B cell (primary cell): ENCODE results near the gene DNM1. TPM values are rescaled to one million over a fixed set of nuclear protein-coding genes. Genes with fewer than 3 reads are reported as not detected.

ENCODE experiments used
- ATAC-seq: fragments of 200-7000 bp; cut with Tn5 transposase; one replicate; pipeline ENCODE4 v1.10.0; 2021; ENCODE audit warnings: low read depth, mild to moderate bottlenecking, moderate number of reproducible peaks, moderate library complexity
- CTCF ChIA-PET: fragments of 350-600 bp; sonication (Branson Sonifier 250); formaldehyde crosslinking; loops from one replicate; lab custom pipeline; 2021; ENCODE audit warnings: antibody characterized with exemption, inconsistent platforms; lab: Charles Lee
- POLR2A ChIA-PET: fragments of 350-600 bp; sonication (Branson Sonifier 250); formaldehyde crosslinking; loops from one replicate; lab custom pipeline; 2021; ENCODE audit warnings: antibody characterized with exemption; lab: Charles Lee
- DNase-seq: peaks from one replicate; pipeline ENCODE4 v3.0.0; 2013
- H2AFZ ChIP-seq: 2 replicates; pipeline ENCODE4 v1.6.1; 2012; ENCODE audit warnings: mild to moderate bottlenecking, low read depth, low read length; ENCODE audit not compliant: insufficient read depth, poor library complexity, severe bottlenecking
- H3K27ac ChIP-seq, 2 donors: 1 replicate in 1 of 2; 2 replicates in 1 of 2; pipeline ENCODE4 v1.5.1; 2012 to 2013; ENCODE audit warnings: low read length in 2 of 2, mild to moderate bottlenecking in 2 of 2, moderate library complexity in 1 of 2
- H3K27me3 ChIP-seq, 4 experiments: fragments of 200-600 bp in 1 of 4; sonication (generic) in 1 of 4; replicated peaks in 1 of 4; 1 replicate in 2 of 4; 2 replicates in 2 of 4; pipeline versions ENCODE4 v1.6.1 to v1.7.0; 2013 to 2016; ENCODE audit warnings: low read length in 3 of 4, mild to moderate bottlenecking in 2 of 4, mixed read lengths in 1 of 4, moderate library complexity in 1 of 4; ENCODE audit not compliant: insufficient read depth in 4 of 4, control insufficient read depth in 3 of 4; ENCODE audit errors: control extremely low read depth in 1 of 4
- H3K36me3 ChIP-seq, 2 experiments: replicated peaks in 1 of 2; 1 replicate in 1 of 2; 2 replicates in 1 of 2; pipeline versions ENCODE4 v1.6.1 to v1.7.1; 2013; ENCODE audit warnings: low read length in 1 of 2; ENCODE audit not compliant: insufficient read depth in 2 of 2, control insufficient read depth in 1 of 2; ENCODE audit errors: control extremely low read depth in 1 of 2, extremely low read depth in 1 of 2
- H3K4me1 ChIP-seq, 2 donors: fragments of 200-600 bp in 1 of 2; sonication (generic) in 1 of 2; 1 replicate in 1 of 2; 2 replicates in 1 of 2; pipeline versions ENCODE4 v1.5.1 to v1.6.1; 2013 to 2017; ENCODE audit warnings: low read length in 2 of 2; ENCODE audit not compliant: control insufficient read depth in 2 of 2, insufficient read depth in 2 of 2
- H3K4me2 ChIP-seq: replicated peaks from 2 replicates; pipeline ENCODE3; 2012; ENCODE audit warnings: mild to moderate bottlenecking, low read depth, low read length; ENCODE audit not compliant: poor library complexity, severe bottlenecking
- H3K4me3 ChIP-seq, 5 experiments: fragments of 200-600 bp in 1 of 5; sonication (generic) in 1 of 5; 1 replicate in 3 of 5; 2 replicates in 2 of 5; pipeline versions ENCODE4 v1.5.1 to v1.7.0; 2011 to 2016; ENCODE audit warnings: low read length in 4 of 5, mild to moderate bottlenecking in 4 of 5, low read depth in 2 of 5, control low read depth in 1 of 5, moderate library complexity in 1 of 5; ENCODE audit not compliant: insufficient read depth in 1 of 5; ENCODE audit errors: control extremely low read depth in 1 of 5, extremely low read depth in 1 of 5
- H3K79me2 ChIP-seq: fragments of 200-600 bp; sonication (generic); one replicate; pipeline ENCODE4 v1.6.0; 2016; ENCODE audit warnings: low read length; ENCODE audit not compliant: control insufficient read depth, insufficient read depth
- H3K9ac ChIP-seq: fragments of 200-600 bp; sonication (generic); 2 replicates; pipeline ENCODE4 v1.6.1; 2017; ENCODE audit warnings: mild to moderate bottlenecking, low read length, moderate library complexity
- H3K9me3 ChIP-seq, 3 donors: one replicate each; pipeline versions ENCODE4 v1.6.1 to v1.7.1; 2013; ENCODE audit warnings: low read length in 2 of 3; ENCODE audit not compliant: control insufficient read depth in 2 of 3, insufficient read depth in 1 of 3; ENCODE audit errors: control extremely low read depth in 1 of 3
- H4K20me1 ChIP-seq: 2 replicates; pipeline ENCODE4 v1.6.0; 2012; ENCODE audit warnings: mild to moderate bottlenecking, low read length; ENCODE audit not compliant: insufficient read depth, control insufficient read depth, poor library complexity, severe bottlenecking
- H3K27ac Mint-ChIP-seq: one replicate; pipeline ENCODE4 v1.8.0; 2021; ENCODE audit warnings: mixed read lengths
- H3K27me3 Mint-ChIP-seq: one replicate; pipeline ENCODE4 v1.8.0; 2021; ENCODE audit warnings: mixed read lengths
- H3K4me1 Mint-ChIP-seq: one replicate; pipeline ENCODE4 v1.8.0; 2021; ENCODE audit warnings: mixed read lengths
- H3K4me3 Mint-ChIP-seq: one replicate; pipeline ENCODE4 v1.8.0; 2021; ENCODE audit warnings: mixed read lengths
- H3K9me3 Mint-ChIP-seq: one replicate; pipeline ENCODE4 v1.8.0; 2022; ENCODE audit warnings: mixed read lengths; ENCODE audit not compliant: insufficient read depth
- CTCF ChIP-seq: fragments of 200-600 bp; IDR thresholded peaks from one replicate; pipeline ENCODE4 v1.8.0; 2022; ENCODE audit warnings: antibody characterized with exemption, mild to moderate bottlenecking
- EZH2 ChIP-seq: IDR thresholded peaks from 2 replicates; pipeline ENCODE4 v1.6.1; 2012; ENCODE audit warnings: borderline replicate concordance, low read depth, mild to moderate bottlenecking, moderate library complexity, low read length; ENCODE audit not compliant: insufficient read depth, poor library complexity, severe bottlenecking
- WGBS: methylation state at CpG from one replicate; pipeline ENCODE4 v1.1.5; 2013; ENCODE audit warnings: missing lambda C conversion rate; ENCODE audit not compliant: insufficient coverage; 5-methylcytosine and 5-hydroxymethylcytosine counted together
- intact Hi-C: fragments of 100-400 bp; cut with micrococcal nuclease; formaldehyde crosslinking; loops from one replicate; pipeline ENCODE4 v1.10.0; 2022
- polyA plus RNA-seq: library from polyadenylated mRNA; depleted of rRNA; stranded (reverse); fragments of >200 nt; gene quantifications from 2 replicates; pipeline ENCODE4 v1.2.3, GENCODE V29; 2012
- total RNA-seq, 2 donors: library from RNA; stranded (reverse); fragments of 120-200 nt in 1 of 2; gene quantifications; 1 replicate in 1 of 2; 2 replicates in 1 of 2; pipeline versions ENCODE4 v1.2.3 to v1.2.4, GENCODE V29; 2013 to 2022

DNM1 gene
- total and polyA plus RNA-seq, 2 donors (not counting 1 experiment from before 2014, with no cell fraction given): 0.63 to 1.3 TPM

GRCh38 chr9:128159522-128159783 is 43.7 kb upstream of the DNM1 start:
- Histone ChIP-seq H2AFZ (peak overlapping the region; percentile 98), H3K27ac (peak overlapping the region; percentile 72), H3K9me3 (no peaks in the 10 kb centered on the region), H3K4me1 (peaks cover 6 to 17% of the 10 kb centered on the region in 2 donors), H3K4me2 (peak overlapping the region; percentile 100), H3K79me2 (peaks cover 14% of the 10 kb centered on the region), H4K20me1 (no peaks in the 10 kb centered on the region), H3K27me3 (no peaks in the 10 kb centered on the region), H3K9ac (peak overlapping the region; percentile 93), H3K36me3 (peaks cover 0 to 8% of the 10 kb centered on the region in 2 experiments), H3K4me3 (peak overlapping the region in 4 of 5 experiments; percentile 80 to 99 (median 88))
- POLR2A ChIA-PET: interaction anchor here (0.6 to 2.5 kb wide), 5 partner anchors 28 to 1301 kb away, joined by 3 to 11 read pairs (median 4); partner anchors contain the start of gene CIZ1
- WGBS: 27% methylated on average over 8 of the region's 11 CpGs
- CTCF ChIA-PET: interaction anchor here (0.6 to 1.2 kb wide), 2 partner anchors 32 to 712 kb away, joined by 3 read pairs; partner anchors contain the start of gene CIZ1
- Mint-ChIP-seq H3K9me3 (no peaks in the 10 kb centered on the region), H3K4me1 (peaks cover 12% of the 10 kb centered on the region), H3K27ac (peak overlapping the region; percentile 87), H3K4me3 (peak overlapping the region; percentile 83), H3K27me3 (no peaks in the 10 kb centered on the region)
- DNase-seq (peak; percentile 73), ATAC-seq (peak; percentile 3)
- TF ChIP-seq CTCF: no peak
- no peak for TF ChIP-seq EZH2
- intact Hi-C loops: no loop called here

DNA sequence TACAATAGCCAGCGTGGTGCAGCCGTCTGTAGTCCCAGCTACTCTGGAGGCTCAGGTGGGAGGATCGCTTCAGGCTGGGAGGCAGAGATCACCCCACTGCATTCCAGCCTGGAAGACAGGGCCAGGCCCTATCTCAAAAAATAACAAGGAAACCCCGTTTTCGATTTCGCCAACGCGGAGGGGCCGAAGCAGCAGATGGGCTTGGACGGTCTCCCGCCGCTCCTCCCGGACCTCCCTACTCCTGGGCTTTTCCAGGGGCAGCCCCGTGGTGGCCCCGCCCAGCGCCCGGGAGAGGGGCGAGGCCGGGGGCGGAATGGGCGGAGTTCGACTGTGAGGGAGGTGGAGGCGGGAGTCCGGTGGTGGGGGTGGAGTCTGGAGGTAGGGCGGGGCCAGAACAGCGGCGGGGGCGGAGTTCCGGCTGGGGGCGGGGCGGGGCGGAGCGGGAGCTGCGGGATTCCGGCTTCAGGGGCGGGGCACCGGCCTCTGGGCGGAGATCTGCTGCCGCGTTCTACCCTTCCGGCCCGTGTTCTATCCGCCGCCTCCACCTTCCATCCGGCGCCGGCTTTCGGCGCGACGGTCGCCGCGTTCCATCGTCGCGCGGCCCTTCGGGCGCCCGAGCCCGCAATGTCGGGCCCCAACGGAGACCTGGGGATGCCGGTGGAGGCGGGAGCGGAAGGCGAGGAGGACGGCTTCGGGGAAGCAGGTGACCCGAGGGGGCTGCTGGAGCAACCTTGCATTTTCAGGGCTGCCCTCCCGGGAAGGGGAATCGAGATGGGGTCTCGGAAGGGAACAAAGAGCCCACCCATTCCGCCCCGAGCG is 43.2 kb upstream of the DNM1 start, which contains the start of gene BBLN:
TSS of gene BBLN (plus strand) at position 482 of the 819 bp plus-strand sequence. CDS start at position 625, 143 bp downstream.
- no peaks in the 10 kb centered on the region for H3K27me3 Mint-ChIP-seq
- H3K4me3 Mint-ChIP-seq: peak within 1 kb of the TSS; percentile 83
- H2AFZ ChIP-seq: peak within 1 kb of the TSS; percentile 98
- DNase-seq (peak; percentile 92), ATAC-seq (peak; percentile 94)
- CTCF ChIA-PET: interaction anchor here (1.2 kb wide), 1 partner anchor 31 kb away, joined by 3 read pairs; the partner anchor contains the start of gene CIZ1
- H3K36me3 ChIP-seq: peaks cover 0 to 12% of the 10 kb centered on the region in 2 experiments
- H3K79me2 ChIP-seq: peaks cover 14% of the 10 kb centered on the region
- no peaks in the 10 kb centered on the region for H3K27me3 ChIP-seq
- no peak for TF ChIP-seq EZH2
- no peak for TF ChIP-seq CTCF
- H3K27ac ChIP-seq: peak within 1 kb of the TSS; percentile 72
- no peaks in the 10 kb centered on the region for H4K20me1 ChIP-seq
- WGBS: under 1% methylated on average over 71 of the region's 77 CpGs
- POLR2A ChIA-PET: interaction anchor here (0.6 to 2.5 kb wide), 5 partner anchors 27 to 1300 kb away, joined by 3 to 11 read pairs (median 4); partner anchors contain the start of gene CIZ1
- H3K27ac Mint-ChIP-seq: peak within 1 kb of the TSS; percentile 87
- intact Hi-C loops: loop anchor here (1.0 kb wide), 3 partner anchors 31 to 180 kb away; partner anchors contain the start of genes CIZ1 and SLC27A4
- no peaks in the 10 kb centered on the region for H3K9me3 ChIP-seq
- peaks cover 6 to 17% of the 10 kb centered on the region in 2 donors for H3K4me1 ChIP-seq
- H3K4me1 Mint-ChIP-seq: peaks cover 12% of the 10 kb centered on the region
- H3K4me3 ChIP-seq: peak within 1 kb of the TSS; percentile 70 to 99 (median 86)
- H3K9me3 Mint-ChIP-seq: no peaks in the 10 kb centered on the region
- peak within 1 kb of the TSS; percentile 100 for H3K4me2 ChIP-seq
- H3K9ac ChIP-seq: peak within 1 kb of the TSS; percentile 93
